NOMO-1 treated with dmso at 0.1 percent for 144 hours (cell line): ENCODE data around the gene KBTBD4.
"Not testable (repeated sequence)": the region's sequence is repeated elsewhere in the genome, so short reads cannot be mapped to it uniquely, and the experiment has no call there.

Source experiments
- DNase-seq: peaks from one replicate; lab custom pipeline; 2025; ENCODE audit not compliant: unreplicated experiment; lab: John Stamatoyannopoulos, UW

The KBTBD4 gene

DNA sequence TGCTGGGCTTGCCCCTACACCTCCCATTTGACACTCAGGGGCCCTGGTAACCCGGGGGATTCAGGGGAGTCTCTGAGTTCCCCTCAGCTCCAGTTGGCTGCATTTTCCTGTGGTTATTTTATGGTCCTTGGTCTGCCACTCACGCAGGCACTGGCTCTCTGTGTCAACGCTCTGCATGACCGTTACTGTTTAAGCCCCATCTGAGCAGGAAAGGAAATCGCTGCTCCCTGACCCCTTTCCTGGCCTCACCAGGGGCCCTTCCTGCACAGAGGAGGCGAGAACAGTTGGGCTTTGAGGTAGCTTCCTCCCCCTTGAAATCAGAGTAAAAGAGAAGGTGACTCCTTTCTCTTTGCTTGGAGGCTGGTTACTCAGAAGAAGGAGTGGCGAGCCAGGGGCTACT, 13.0 kb upstream of the KBTBD4 start:
- DNase-seq, result peak; percentile 74

GRCh38 chr11:47589977-47590861, 11.4 kb upstream of the KBTBD4 start:
- no peak for DNase-seq

GRCh38 chr11:47589584-47589976, 10.8 kb upstream of the KBTBD4 start:
- no peak for DNase-seq

DNA sequence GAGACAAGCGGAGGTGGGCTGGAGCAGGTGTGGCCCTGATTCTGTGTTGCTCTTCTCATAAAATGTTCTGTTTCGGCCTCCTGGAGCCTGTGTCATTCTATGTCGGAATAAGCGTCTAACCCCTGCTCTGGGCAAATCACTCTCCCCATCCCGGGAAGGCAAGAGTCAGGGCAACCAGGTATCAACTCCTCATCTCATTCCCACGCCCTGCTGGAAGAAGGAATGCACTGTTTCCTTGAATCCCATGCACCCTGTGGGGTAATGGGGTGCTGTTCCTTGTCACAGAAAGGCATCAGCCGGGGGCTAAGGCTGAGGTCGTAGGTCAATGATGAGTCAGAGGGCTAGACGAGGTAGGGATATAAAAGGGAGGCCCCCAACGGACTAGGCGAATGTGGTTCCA, 10.3 kb upstream of the KBTBD4 start:
- no peak for DNase-seq

DNA sequence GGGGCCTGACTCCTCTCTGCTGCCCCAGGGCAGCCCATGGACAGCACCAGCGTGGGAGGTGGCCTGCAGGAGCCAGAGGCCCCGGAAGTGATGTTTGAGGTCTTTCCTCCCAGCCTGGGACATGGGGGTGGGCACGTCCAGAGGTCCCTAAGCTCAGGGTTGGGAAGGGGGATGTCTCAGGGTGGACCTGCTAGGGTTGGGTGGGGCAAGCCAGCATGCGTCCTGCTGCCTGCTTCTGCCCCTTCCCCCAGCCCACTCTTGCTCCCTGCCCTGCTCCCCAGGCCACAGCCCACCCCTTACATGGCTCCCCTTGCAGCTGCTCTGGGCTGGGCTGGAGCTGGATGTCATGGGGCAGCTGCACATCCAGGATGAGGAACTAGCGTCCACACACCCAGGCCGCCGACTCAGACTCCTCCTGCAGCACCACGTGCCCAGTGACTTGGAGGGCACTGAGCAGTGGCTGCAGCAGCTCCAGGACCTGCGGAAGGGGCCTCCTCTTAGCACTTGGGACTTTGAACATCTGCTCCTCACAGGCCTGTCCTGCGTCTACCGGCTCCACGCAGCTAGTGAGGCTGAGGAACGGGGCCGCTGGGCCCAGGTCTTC, 9.1 kb upstream of the KBTBD4 start:
- peak; percentile 87 for DNase-seq

- DNase-seq, result no peak
Observed at GRCh38 chr11:47587039-47587716, 8.4 kb upstream of the KBTBD4 start.

DNA sequence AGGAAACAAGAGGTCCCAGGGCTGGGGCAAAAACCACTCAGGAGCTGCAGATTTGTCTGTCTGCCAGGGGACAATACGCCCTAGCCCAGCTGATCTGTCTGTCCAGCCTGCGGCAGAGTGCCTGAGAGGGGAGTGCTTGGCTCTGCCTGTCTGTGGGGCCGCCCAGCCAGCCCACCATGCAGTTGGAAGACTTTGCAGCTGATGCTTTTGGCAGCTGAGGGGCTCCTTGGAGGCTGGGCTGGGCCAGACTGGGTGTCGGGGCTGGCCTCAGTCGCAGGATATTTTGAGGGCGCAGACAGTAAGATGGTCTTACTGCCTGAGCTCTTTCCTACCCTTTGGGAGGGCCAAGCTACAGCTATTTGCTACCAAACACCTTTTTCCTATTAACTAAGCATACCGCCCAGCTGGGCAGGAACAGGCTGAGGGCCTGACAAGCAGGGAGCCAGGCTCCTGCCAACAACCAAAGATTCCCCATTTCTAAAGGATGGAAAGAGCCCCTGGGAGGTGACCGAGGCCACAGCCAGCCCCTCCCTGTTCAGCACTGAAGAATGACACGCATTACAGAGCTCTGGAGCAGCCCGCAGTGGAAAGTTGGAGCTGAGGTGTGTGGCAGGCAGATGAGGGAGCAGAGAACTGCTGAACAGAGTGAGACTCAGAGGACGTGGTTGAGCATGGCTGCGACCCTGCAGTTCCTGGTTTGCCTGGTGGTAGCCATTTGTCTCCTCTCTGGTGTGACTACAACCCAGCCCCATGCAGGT, 7.5 kb upstream of the KBTBD4 start, which contains the start of gene FAM180B:
TSS of gene FAM180B (plus strand) at position 581 of the 758 bp plus-strand sequence. CDS start at position 672, 91 bp downstream.
- no peak for DNase-seq

DNA sequence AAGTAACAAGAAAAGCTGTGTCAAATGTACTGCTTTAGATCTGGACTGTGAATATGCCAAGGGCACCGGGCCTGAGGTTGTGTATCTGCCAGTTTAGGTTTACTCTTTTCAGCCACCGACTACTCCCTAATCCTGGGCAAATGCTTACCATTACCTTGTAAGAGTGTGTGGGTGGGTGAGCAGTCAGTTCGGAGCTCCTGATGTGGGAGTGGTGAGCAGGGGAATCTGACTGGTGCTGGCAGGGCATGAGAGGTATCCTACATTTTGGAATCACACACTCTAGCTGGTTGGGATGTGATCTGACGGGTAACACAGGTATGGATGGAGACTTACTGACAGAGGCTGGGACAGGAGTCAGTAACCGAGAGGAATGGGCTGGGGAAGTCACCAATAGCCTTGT, 5.1 kb upstream of the KBTBD4 start:
- no peak for DNase-seq

DNA sequence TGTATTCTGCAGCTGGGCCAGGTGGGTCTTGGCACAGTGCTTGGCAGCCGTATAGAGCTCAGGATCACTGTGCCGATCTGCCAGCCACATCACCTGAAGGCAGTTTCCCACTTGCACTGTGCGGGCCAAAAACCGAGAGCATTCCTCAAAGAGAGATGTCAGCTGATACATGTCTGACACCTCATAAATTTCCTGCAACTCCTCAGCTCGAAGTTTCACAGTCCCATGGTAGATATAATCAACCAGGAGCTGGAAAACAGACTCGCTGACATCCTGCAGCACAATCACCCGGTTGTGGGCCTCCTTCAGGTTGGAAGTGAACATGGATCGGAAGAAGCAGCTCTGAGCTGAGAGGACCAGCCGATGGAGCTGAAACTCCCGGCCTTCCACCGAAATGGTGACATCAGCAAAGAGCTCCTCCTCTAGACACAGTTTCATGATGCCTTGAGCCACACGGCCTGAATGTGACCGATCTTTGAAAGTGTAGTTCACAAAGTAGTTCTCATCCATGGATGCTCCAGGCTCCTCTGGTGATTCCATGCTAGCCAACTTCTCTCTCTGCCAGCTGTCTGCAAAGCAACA, 1.2 kb downstream of the KBTBD4 start:
- no peak for DNase-seq

DNA sequence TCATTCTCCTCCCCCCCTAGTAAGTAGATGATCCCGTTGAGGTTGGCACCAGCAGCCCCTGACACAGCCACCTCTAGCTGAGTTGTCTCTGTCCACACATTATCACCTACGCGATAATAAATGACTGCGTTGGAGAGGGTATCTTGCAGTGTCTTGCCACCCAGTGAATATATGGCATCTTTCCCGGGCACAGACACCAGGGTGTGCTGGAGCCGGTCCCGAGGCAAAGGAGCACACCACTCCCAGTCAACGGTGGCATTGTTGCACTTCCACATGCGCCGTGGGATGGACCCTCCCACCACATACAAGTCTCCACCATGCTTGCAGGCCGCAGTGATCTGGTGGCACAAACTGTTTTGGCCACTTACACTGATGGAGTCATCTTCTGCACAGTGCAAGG, 5.4 kb downstream of the KBTBD4 start:
- no peak for DNase-seq

GRCh38 chr11:47572715-47573255, 6.0 kb downstream of the KBTBD4 start:
- no peak for DNase-seq

- DNase-seq, result no peak
Observed at GRCh38 chr11:47571895-47572294, 6.9 kb downstream of the KBTBD4 start.

DNA sequence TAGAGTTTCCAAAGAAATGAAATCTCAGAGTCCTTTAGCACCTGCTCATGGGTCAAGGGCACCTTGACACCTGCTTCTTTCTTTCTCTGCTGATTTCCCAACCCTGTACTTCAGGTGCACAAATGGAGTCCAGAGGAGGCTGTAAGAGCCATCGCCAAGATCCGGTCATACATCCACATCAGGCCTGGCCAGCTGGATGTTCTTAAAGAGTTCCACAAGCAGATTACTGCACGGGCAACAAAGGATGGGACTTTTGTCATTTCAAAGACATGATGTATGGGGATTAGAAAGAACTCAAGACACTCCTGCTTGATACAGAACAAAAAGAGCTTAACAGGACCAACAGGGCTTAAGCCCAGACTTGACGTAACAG, 7.4 kb downstream of the KBTBD4 start:
- no peak for DNase-seq

- no peak for DNase-seq
Observed at GRCh38 chr11:47570651-47571356, 8.0 kb downstream of the KBTBD4 start.

DNA sequence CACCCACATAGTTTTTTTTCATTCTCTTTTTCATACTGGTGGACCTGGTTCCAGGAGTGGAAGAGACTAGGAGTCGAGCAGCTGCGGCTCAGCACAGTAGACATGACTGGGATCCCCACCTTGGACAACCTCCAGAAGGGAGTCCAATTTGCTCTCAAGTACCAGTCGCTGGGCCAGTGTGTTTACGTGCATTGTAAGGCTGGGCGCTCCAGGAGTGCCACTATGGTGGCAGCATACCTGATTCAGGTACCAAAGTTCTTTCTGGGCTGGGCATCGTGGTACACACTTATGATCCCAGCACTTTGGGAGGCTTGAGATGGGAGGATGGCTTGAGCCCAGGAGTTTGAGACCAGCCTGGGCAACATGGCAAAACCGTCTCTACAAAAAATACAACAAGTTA, 9.1 kb downstream of the KBTBD4 start:
- DNase-seq, result no peak

GRCh38 chr11:47566149-47566698, 12.5 kb downstream of the KBTBD4 start:
- no peak for DNase-seq

- DNase-seq, result peak; percentile 68
Observed at GRCh38 chr11:47565340-47566148, 13.2 kb downstream of the KBTBD4 start, which contains the start of gene PTPMT1. TSS of gene PTPMT1 (plus strand) at chr11:47565599. CDS start at chr11:47565623, 24 bp downstream.

DNA sequence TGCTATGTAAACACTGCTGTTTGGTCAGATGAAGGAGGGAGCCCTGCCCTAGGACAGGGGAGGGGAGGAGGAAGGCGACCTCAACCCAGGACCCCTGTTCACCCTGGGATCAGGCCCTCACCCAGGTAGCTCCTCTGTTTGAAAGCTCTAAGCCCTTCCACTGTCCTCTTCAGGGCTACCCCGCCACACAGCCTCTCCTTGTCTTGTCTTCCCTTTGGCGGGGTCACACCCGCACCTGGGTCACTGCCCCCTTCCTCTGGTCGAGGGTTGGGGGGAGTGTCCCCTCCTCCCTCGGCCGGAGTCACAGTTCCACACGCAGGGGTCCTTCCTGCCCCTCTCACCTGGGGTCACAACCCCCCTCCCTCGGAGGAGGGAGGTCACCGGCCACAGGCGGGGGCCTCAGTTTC, 13.8 kb downstream of the KBTBD4 start:
- DNase-seq, result no peak

GRCh38 chr11:47564366-47564765, 14.4 kb downstream of the KBTBD4 start:
- DNase-seq, result not testable (repeated sequence)
